HepG2 (cell line): ENCODE data around the gene DLX5. TPM values are rescaled to one million over a fixed set of nuclear protein-coding genes. Genes with fewer than 3 reads are reported as not detected.

ENCODE experiments used
- ATF5 ChIP-seq: sonication (generic); formaldehyde crosslinking; IDR thresholded peaks from 2 replicates; pipeline ENCODE4 v1.4.0; 2020; ENCODE audit warnings: mild to moderate bottlenecking, low read depth, missing genetic modification reagents
- CSRNP1 ChIP-seq: sonication (generic); formaldehyde crosslinking; IDR thresholded peaks from 2 replicates; pipeline ENCODE4 v1.8.1; 2023; ENCODE audit warnings: mild to moderate bottlenecking, missing genetic modification reagents
- NFAT5 ChIP-seq: sonication (generic); formaldehyde crosslinking; IDR thresholded peaks from 2 replicates; pipeline ENCODE4 v1.4.0; 2020; ENCODE audit warnings: missing genetic modification reagents
- NFE2L1 ChIP-seq: sonication (generic); formaldehyde crosslinking; IDR thresholded peaks from 2 replicates; pipeline ENCODE4 v1.4.0; 2020; ENCODE audit warnings: missing genetic modification reagents, mild to moderate bottlenecking, borderline replicate concordance
- RARA ChIP-seq: IDR thresholded peaks from 2 replicates; pipeline ENCODE4 v1.6.1; 2016; ENCODE audit warnings: missing genetic modification reagents, missing compliant biosample characterization
- SOX6 ChIP-seq, 2 experiments: fragments of 450-650 bp in 1 of 2; sonication (generic) in 1 of 2; formaldehyde crosslinking in 1 of 2; IDR thresholded peaks; 2 replicates each; pipeline versions ENCODE4 v1.4.0 to v1.6.1; 2017 to 2020; ENCODE audit warnings: antibody characterized with exemption in 1 of 2, mild to moderate bottlenecking in 1 of 2, missing genetic modification reagents in 1 of 2
- ZNF180 ChIP-seq: sonication (generic); formaldehyde crosslinking; IDR thresholded peaks from 2 replicates; pipeline ENCODE4 v1.4.0; 2020; ENCODE audit warnings: low read depth, missing genetic modification reagents, borderline replicate concordance
- ZNF274 ChIP-seq: sonication (generic); formaldehyde crosslinking; IDR thresholded peaks from 2 replicates; pipeline ENCODE4 v1.5.1; 2020; ENCODE audit warnings: mild to moderate bottlenecking, missing genetic modification reagents
- ZNF556 ChIP-seq: sonication (generic); formaldehyde crosslinking; IDR thresholded peaks from 2 replicates; pipeline ENCODE4 v1.4.0; 2020; ENCODE audit warnings: mild to moderate bottlenecking, missing genetic modification reagents, borderline replicate concordance
- ZNF589 ChIP-seq: sonication (generic); formaldehyde crosslinking; conservative IDR thresholded peaks from 2 replicates; pipeline ENCODE4 v1.8.0; 2022; ENCODE audit warnings: mild to moderate bottlenecking, moderate library complexity, missing genetic modification reagents
- ZNF878 ChIP-seq: sonication (generic); formaldehyde crosslinking; IDR thresholded peaks from 2 replicates; pipeline ENCODE4 v1.8.1; 2023; ENCODE audit warnings: mild to moderate bottlenecking, missing genetic modification reagents, moderate library complexity
- ZSCAN25 ChIP-seq: sonication (generic); formaldehyde crosslinking; IDR thresholded peaks from 2 replicates; pipeline ENCODE4 v1.8.0; 2022; ENCODE audit warnings: mild to moderate bottlenecking, missing genetic modification reagents
- polyA plus RNA-seq, 8 experiments: library from polyadenylated mRNA; depleted of rRNA in 3 of 8; stranded (reverse) in 7 of 8; unstranded in 1 of 8; fragments of >200 nt; fragmentation: Illumina TruSeq in 4 of 8; extraction: Trizol in 4 of 8; gene quantifications; 2 replicates each; pipeline versions ENCODE4 v1.2.1 to v1.2.3, GENCODE V29; 2011 to 2016; ENCODE audit warnings: low read depth in 4 of 8, missing spikeins in 1 of 8, mixed read lengths in 1 of 8; ENCODE audit not compliant: insufficient read depth in 1 of 8
- total RNA-seq, 5 experiments: library from RNA; depleted of rRNA; stranded (reverse); fragments of >200 nt; fragmentation: Illumina TruSeq; extraction: Trizol; gene quantifications; 2 replicates each; pipeline ENCODE4 v1.2.3, GENCODE V29; 2016; ENCODE audit warnings: low read depth in 1 of 5
- TF ChIP-seq, protein P1 (sequence below), 2 experiments: fragments of 450-650 bp in 1 of 2; sonication (generic) in 1 of 2; formaldehyde crosslinking; IDR thresholded peaks; 2 replicates each; pipeline versions ENCODE4 v1.5.0 to v1.8.0; 2020 to 2022; ENCODE audit warnings: mild to moderate bottlenecking in 1 of 2, missing genetic modification reagents in 1 of 2
- TF ChIP-seq, protein P2 (sequence below): sonication (generic); formaldehyde crosslinking; IDR thresholded peaks from 2 replicates; pipeline ENCODE4 v1.9.0; 2021; ENCODE audit warnings: missing genetic modification reagents, mild to moderate bottlenecking, borderline replicate concordance
- TF ChIP-seq, protein P3 (sequence below): sonication (generic); formaldehyde crosslinking; IDR thresholded peaks from 2 replicates; pipeline ENCODE4 v1.5.0; 2020; ENCODE audit warnings: missing genetic modification reagents, mild to moderate bottlenecking, borderline replicate concordance

Gene DLX5
- total and polyA plus RNA-seq, 2 of the 13 experiments (the other 11 are each of a cell fraction or from before 2014, with no cell fraction given) = not detected

DNA sequence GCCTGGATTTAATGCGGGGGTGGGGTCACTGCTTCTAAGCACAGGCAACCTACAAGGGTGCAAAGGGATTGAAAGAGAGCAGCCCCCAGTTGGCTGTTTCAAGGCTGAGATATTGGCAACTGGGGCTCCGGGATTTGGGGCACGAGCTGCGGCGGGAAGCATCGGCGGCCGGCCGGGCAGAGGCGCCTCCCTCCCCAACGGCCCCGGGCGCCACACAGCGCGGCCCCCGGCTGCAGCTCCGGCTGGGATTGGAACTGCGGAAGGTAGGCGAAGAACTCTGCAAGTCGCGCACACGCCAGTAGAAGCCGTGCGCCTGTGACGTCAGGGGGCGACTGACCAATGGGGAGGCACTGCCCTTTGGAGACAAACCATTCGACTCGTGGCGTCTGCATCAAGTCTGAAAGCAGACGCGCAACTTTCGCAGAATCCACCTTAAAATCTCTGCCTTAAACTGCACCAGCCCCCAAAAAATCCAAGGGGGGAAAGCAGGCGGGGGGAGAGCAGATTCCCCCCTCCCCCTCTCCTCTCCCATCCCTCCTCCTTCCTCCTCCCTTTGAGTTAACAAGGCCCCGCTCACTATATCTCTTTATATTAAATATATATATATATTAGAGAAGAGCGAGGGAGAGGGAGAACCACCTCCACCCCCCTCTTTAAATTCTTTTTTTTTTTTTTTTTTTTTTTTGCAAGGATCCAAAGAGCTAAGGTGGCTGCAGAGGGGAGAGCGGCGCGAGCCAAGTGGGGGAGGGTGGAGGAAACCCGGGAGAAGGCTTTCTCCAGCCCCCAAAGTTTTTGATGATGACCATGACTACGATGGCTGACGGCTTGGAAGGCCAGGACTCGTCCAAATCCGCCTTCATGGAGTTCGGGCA lies 19.2 kb downstream of the DLX5 start, which contains the start of gene DLX6 (continued):
- TF ChIP-seq, protein P1, sequence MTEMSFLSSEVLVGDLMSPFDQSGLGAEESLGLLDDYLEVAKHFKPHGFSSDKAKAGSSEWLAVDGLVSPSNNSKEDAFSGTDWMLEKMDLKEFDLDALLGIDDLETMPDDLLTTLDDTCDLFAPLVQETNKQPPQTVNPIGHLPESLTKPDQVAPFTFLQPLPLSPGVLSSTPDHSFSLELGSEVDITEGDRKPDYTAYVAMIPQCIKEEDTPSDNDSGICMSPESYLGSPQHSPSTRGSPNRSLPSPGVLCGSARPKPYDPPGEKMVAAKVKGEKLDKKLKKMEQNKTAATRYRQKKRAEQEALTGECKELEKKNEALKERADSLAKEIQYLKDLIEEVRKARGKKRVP (CRISPR knock-in tag; IDR thresholded peaks at IDR 0.05) = no peak
- TF ChIP-seq ZNF180 (CRISPR knock-in tag) = no peak
- no peak for TF ChIP-seq ZNF878
- peak; percentile 56; the same call in 1 of the 2 replicates for TF ChIP-seq ZNF556 (CRISPR knock-in tag)
- TF ChIP-seq ZSCAN25 (CRISPR knock-in tag) = 0 out of 2 replicates have a peak, but pooled peaks have one; percentile 28
- no peak for TF ChIP-seq ZNF589 (CRISPR knock-in tag)
- peak; percentile 14; the same call in 1 of the 2 replicates for TF ChIP-seq ZNF274 (CRISPR knock-in tag)
- TF ChIP-seq, protein P2, sequence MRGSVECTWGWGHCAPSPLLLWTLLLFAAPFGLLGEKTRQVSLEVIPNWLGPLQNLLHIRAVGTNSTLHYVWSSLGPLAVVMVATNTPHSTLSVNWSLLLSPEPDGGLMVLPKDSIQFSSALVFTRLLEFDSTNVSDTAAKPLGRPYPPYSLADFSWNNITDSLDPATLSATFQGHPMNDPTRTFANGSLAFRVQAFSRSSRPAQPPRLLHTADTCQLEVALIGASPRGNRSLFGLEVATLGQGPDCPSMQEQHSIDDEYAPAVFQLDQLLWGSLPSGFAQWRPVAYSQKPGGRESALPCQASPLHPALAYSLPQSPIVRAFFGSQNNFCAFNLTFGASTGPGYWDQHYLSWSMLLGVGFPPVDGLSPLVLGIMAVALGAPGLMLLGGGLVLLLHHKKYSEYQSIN (CRISPR knock-in tag) = no peak
- TF ChIP-seq CSRNP1 (CRISPR knock-in tag) = 0 out of 2 replicates have a peak, but pooled peaks have one; percentile 42
- TF ChIP-seq NFE2L1 (CRISPR knock-in tag) = no peak
- TF ChIP-seq, protein P3, sequence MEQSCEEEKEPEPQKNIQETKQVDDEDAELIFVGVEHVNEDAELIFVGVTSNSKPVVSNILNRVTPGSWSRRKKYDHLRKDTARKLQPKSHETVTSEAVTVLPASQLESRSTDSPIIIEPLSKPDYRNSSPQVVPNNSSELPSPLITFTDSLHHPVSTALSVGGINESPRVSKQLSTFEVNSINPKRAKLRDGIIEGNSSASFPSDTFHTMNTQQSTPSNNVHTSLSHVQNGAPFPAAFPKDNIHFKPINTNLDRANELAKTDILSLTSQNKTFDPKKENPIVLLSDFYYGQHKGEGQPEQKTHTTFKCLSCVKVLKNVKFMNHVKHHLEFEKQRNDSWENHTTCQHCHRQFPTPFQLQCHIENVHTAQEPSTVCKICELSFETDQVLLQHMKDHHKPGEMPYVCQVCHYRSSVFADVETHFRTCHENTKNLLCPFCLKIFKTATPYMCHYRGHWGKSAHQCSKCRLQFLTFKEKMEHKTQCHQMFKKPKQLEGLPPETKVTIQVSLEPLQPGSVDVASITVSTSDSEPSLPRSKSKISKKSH (CRISPR knock-in tag) = peak; percentile 84
- TF ChIP-seq NFAT5 (CRISPR knock-in tag) = 0 out of 2 replicates have a peak, but pooled peaks have one; percentile 50
- peak; percentile 42; the same call in 1 of the 2 replicates for TF ChIP-seq RARA (CRISPR knock-in tag)
- no peak for TF ChIP-seq SOX6 (IDR thresholded peaks at IDR 0.05)
- TF ChIP-seq SOX6 (CRISPR knock-in tag; IDR thresholded peaks at IDR 0.05) = peak; percentile 20; the same call in 1 of the 2 replicates
- TF ChIP-seq ATF5 = no peak
